NCI-H460 (cell line): ENCODE data around the gene IL1RL2. TPM values are rescaled to one million over a fixed set of nuclear protein-coding genes. Genes with fewer than 3 reads are reported as not detected.

Source experiments
- DNase-seq: peaks from one replicate; pipeline ENCODE4 v3.0.0-alpha.2; 2016; ENCODE audit warnings: low read depth; ENCODE audit errors: extremely low read depth
- polyA plus RNA-seq: library from polyadenylated mRNA; depleted of rRNA; stranded (reverse); fragments of >200 nt; gene quantifications from 2 replicates; pipeline ENCODE4 v1.2.3, GENCODE V29; 2014; cell fraction: nucleus; rRNA removed
- total RNA-seq: library from RNA; depleted of rRNA; stranded (reverse); fragments of >200 nt; shearing (Covaris generic); gene quantifications from 2 replicates; pipeline ENCODE4 v1.2.3, GENCODE V29; 2014; rRNA removed

The IL1RL2 gene
- not detected in 2 replicates for total RNA-seq
- polyA plus RNA-seq = not detected in 2 replicates

GRCh38 chr2:102186791-102187495 lies at the start of gene IL1RL2:
Gene IL1RL2, plus strand, starts transcription at chr2:102187023. Its CDS starts 845 bp downstream, at chr2:102187868.
- no peak for DNase-seq

- no peak for DNase-seq
These were observed 49.7 kb upstream of the IL1RL2 start for GRCh38 chr2:102137138-102137537.

- DNase-seq = no peak
These were observed 48.5 kb upstream of the IL1RL2 start for GRCh38 chr2:102138331-102138730.

GRCh38 chr2:102139851-102140250 lies 47.0 kb upstream of the IL1RL2 start:
- no peak for DNase-seq

GRCh38 chr2:102140377-102140776 lies 46.4 kb upstream of the IL1RL2 start:
- DNase-seq = no peak

GRCh38 chr2:102141011-102141943 lies 45.5 kb upstream of the IL1RL2 start:
- no peak for DNase-seq

- peak; percentile 56 for DNase-seq
These were observed 44.6 kb upstream of the IL1RL2 start, which contains the start of gene IL1R1 for GRCh38 chr2:102141970-102142828. Gene IL1R1, plus strand, starts transcription at chr2:102142746. Its CDS starts 14,979 bp downstream, at chr2:102157725.

GRCh38 chr2:102142829-102143449 lies 43.9 kb upstream of the IL1RL2 start:
- no peak for DNase-seq

- DNase-seq = no peak
These were observed 43.3 kb upstream of the IL1RL2 start for GRCh38 chr2:102143450-102143985.

- DNase-seq = no peak
These were observed 42.7 kb upstream of the IL1RL2 start for GRCh38 chr2:102144128-102144527.

- no peak for DNase-seq
These were observed 41.7 kb upstream of the IL1RL2 start for GRCh38 chr2:102145107-102145506.

- no peak for DNase-seq
These were observed 40.9 kb upstream of the IL1RL2 start for GRCh38 chr2:102145934-102146333.

- DNase-seq = no peak
These were observed 38.9 kb upstream of the IL1RL2 start for GRCh38 chr2:102147935-102148334.

- no peak for DNase-seq
These were observed 37.6 kb upstream of the IL1RL2 start for GRCh38 chr2:102149243-102149642.

GRCh38 chr2:102149644-102150455 lies 37.0 kb upstream of the IL1RL2 start:
- DNase-seq = no peak

- DNase-seq = no peak
These were observed 32.5 kb upstream of the IL1RL2 start for GRCh38 chr2:102154364-102154763.

- DNase-seq = no peak
These were observed 31.7 kb upstream of the IL1RL2 start for GRCh38 chr2:102154946-102155702.
